ELR (cell line): ENCODE data around the gene HERC4.
A peak's percentile ranks its signal among the peaks of the same experiment; 100 is the strongest.

ENCODE experiments used
- DNase-seq: peaks from one replicate; pipeline ENCODE4 v3.0.0-alpha.2; 2015; ENCODE audit warnings: low read depth

The HERC4 gene, protein sequence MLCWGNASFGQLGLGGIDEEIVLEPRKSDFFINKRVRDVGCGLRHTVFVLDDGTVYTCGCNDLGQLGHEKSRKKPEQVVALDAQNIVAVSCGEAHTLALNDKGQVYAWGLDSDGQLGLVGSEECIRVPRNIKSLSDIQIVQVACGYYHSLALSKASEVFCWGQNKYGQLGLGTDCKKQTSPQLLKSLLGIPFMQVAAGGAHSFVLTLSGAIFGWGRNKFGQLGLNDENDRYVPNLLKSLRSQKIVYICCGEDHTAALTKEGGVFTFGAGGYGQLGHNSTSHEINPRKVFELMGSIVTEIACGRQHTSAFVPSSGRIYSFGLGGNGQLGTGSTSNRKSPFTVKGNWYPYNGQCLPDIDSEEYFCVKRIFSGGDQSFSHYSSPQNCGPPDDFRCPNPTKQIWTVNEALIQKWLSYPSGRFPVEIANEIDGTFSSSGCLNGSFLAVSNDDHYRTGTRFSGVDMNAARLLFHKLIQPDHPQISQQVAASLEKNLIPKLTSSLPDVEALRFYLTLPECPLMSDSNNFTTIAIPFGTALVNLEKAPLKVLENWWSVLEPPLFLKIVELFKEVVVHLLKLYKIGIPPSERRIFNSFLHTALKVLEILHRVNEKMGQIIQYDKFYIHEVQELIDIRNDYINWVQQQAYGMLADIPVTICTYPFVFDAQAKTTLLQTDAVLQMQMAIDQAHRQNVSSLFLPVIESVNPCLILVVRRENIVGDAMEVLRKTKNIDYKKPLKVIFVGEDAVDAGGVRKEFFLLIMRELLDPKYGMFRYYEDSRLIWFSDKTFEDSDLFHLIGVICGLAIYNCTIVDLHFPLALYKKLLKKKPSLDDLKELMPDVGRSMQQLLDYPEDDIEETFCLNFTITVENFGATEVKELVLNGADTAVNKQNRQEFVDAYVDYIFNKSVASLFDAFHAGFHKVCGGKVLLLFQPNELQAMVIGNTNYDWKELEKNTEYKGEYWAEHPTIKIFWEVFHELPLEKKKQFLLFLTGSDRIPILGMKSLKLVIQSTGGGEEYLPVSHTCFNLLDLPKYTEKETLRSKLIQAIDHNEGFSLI

DNA sequence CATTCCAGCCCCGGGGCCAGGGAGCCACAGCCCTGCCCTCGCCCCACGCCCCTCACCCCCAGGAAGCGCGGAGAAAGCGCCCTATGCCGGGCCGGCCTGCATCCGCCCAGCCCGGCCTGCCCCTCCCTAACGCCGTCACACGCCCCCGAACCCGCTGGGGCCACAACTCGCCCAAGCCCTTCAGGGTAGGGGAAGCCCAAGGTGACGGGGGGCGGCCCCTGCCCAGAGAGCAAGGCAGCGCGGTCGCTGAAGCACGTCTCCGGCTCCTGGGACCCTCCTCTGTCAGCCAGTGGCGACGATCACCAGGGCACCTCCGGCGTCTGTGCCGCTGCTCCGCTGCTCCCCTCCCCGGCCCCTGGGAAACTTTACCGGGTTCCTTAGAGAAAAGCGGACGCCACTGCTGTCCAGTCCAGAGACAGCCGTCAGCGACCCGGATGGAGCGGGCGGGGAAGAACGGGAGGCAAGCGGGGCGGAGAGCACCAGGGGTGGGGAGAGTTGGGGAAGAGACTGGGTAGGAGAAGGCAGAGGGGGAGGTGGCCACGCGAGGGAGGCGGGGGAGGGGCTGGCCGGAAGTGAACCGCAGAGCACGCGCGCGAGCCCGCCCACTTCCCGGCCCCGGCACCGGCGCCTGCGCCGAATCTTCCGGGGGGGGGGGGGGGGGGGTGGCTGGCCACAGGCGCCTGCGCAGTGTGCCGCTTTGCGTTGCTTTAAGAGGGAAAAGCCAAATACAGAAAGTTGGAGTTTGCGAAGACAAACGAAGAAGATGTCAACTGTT, at the start of gene HERC4:
HERC4 (minus strand) TSS at position 509 of the 775 bp plus-strand sequence. CDS start 2,175 bp downstream, outside the sequence.
- peak; percentile 95 for DNase-seq

GRCh38 chr10:68124718-68125117, 49.6 kb upstream of the HERC4 start:
- DNase-seq = no peak

GRCh38 chr10:68121852-68122251, 46.8 kb upstream of the HERC4 start:
- no peak for DNase-seq

DNA sequence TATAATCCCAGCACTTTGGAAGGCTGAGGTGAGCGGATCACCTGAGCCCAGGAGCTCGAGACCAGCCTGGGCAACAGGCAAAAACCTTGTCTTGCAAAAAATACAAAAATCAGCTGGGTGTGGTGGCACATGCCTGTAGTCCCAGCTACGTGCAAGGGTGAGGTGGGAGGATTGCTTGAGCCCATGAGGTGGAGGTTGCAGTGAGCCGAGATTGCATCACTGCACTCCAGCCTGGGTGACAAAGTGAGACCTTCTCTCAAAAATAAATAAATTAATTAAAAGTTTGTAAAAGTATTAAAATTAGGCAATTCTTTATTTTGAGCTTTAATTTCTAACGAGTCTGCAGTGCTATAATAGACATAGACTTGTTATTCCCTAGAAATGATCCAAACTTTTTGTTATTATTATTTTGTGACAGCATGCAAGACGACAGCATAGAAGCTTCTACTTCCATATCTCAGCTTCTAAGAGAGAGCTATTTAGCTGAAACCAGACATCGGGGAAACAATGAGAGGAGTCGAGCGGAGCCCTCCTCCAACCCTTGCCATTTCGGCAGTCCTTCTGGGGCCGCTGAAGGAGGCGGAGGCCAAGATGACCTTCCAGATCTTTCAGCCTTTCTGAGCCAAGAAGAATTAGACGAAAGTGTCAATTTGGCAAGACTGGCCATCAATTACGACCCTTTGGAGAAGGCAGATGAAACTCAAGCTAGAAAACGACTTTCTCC, 46.1 kb upstream of the HERC4 start:
- DNase-seq = no peak

DNA sequence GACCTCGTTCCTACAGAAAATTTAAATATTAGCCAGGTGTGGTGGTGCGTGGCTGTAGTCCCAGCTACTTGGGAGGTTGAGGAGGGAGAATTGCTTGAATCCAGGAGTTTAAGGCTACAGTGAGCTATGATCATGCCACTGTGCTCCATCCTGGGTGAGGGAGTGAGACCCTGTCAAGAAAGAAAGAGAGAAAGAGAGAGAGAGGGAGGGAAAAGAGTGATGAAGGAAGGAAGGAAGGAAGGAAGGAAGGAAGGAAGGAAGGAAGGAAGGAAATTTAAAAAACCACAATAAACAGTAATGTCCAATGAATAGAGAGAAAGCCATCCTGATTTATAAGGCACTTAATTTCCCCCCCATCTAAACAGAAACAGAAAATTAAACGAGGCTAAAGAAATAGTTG, 43.6 kb upstream of the HERC4 start:
- no peak for DNase-seq

DNA sequence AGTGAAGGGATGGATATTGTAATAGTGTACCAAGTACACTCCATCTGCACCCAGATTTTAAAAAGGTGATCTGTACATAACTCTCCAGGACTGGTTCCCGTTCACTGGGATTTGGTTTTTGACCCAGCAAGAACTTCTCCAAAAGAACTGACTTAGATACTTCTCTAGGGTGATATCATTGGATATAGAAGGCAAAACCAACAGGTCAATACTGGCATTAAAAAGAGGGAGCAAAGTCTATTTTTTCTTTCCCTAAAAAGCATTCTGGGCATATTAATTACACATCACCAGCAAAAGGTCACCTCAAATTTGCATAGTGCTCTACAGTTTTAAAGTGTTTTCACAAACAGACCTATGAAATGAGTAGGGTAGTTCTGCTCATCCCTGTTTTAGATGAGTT, 37.8 kb upstream of the HERC4 start:
- DNase-seq = no peak

DNA sequence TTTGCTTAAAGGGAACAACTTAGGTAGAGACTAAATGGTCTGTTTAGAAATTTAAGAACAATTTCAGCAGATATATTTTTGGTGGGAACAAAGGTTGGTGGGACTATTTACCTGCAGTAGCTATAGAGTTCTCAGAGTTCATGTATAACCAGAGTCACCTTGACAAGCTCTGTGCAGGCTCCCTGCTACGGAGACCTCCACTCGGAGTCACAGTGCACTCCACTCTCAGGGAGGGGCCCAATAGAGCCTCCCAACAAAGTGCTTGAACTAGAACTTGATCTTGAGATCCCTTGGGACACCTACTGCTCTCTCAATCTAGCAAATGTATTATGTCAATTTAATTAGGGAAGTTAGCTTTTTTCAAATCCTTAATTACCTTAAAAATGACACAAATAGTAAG, 36.5 kb upstream of the HERC4 start:
- no peak for DNase-seq

GRCh38 chr10:68110027-68110426, 34.9 kb upstream of the HERC4 start:
- DNase-seq = no peak

DNA sequence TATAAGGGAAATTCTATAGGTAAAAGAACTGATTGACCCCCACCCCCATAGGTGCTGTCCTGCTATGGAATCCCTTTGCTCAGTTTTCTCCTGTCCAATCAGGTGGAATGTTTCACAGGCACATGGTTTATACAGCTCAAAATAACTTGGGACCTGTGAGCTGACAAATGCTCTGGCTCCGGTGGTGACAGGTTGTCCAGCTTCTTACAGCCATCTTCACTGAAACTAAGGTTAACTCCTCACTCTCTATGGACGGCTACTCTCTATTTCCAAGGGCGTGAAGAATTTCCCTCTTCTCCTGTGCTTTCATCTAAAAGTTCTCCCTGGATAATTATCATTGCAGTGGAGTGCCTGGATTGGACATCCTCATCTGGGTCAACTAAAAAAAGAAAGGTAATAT, 34.2 kb upstream of the HERC4 start, which contains the start of gene MYPN:
MYPN (plus strand) TSS at position 158 of the 400 bp plus-strand sequence. CDS start 11,951 bp downstream, outside the sequence.
- DNase-seq = no peak

- no peak for DNase-seq
Observed at GRCh38 chr10:68108653-68109052, 33.6 kb upstream of the HERC4 start.

DNA sequence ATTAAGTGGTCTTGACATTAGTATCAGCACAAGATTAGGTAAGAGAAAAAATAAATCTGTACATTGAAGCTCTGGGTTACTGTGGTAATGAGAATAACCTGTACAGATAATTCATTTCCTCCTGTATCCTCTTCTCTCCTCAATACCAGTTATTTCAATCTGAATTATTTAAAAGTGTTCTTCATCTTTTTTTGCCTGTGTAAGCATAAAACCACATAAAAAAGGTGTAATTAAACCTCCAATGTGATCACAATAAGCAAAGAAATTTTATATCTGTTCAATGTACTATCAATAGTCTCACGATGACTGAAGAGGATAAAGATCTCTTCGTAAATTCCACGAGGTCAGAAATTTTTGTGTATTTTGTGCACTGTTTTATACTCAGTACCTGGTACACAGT, 33.0 kb upstream of the HERC4 start:
- no peak for DNase-seq

- DNase-seq = no peak
Observed at GRCh38 chr10:68107651-68108050, 32.6 kb upstream of the HERC4 start.

DNA sequence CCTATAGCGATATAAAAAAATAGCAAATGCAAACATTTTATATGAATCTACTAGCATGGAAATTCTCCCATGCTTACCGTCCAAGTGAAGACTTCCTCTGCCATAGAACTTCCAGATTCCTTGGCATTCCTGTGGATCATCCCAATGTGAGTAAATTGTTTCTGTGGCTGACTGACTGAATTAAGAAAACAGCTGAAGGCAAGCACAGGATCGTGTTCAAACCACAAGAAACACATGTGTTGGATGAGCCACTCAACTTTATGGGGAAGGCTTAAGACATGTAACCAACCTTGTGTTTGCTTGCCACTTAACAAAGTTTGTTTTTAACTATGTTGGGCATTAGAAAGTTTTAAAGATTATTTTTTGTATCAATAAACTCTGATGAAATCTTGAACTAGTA, 31.6 kb upstream of the HERC4 start:
- peak; percentile 95 for DNase-seq

GRCh38 chr10:68105820-68106219, 30.7 kb upstream of the HERC4 start:
- peak; percentile 93 for DNase-seq

GRCh38 chr10:68103901-68104300, 28.8 kb upstream of the HERC4 start:
- DNase-seq = no peak

GRCh38 chr10:68103261-68103878, 28.3 kb upstream of the HERC4 start:
- peak; percentile 46 for DNase-seq

- DNase-seq = no peak
Observed at GRCh38 chr10:68101066-68101465, 26.0 kb upstream of the HERC4 start.

DNA sequence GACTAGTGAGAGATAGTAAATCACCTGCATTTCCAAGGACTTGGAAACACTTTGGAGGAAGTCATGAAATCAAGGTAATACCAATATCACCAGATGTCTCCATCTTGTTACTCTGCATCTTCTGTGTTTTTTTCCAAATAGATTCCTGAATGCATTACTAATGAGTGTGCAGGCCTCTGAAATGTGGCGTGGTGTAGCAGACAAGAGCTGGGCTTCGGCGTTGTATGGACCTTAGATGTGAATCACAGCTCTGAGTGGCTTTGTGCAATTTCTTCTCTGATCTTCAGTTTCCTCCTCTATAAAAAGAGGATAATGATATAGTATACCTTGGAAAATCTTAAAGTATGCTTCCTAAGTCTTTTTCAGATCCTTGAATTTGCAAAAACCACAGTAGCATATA, 24.7 kb upstream of the HERC4 start:
- peak; percentile 93 for DNase-seq

DNA sequence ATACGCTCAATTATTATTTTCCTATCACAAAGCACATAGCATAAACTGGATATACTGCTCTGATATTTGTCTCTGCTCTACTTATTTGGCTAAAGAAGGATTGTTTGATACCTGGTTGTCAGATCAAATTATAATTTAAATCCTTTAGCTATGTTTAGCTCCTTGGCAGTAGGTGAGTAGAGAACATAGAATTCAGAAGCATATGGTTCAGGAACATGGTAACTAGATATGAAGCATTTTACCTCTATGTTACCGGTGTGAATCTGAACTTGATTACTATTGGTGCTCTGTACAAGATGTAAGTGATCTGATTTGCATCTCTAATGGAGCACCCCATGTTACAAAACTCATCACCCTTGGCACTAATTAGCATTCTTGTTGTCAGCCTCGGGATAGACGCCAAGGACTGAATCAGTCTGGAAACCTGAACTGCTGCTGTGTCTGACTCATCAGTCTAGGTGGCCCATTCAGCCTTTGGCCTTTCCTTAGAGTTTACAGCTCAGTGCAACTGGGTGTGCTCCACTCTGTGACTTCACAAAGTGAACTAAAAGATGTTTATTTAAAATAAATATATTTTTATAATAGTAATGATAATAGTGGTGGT, 21.9 kb upstream of the HERC4 start:
- peak; percentile 95 for DNase-seq

DNA sequence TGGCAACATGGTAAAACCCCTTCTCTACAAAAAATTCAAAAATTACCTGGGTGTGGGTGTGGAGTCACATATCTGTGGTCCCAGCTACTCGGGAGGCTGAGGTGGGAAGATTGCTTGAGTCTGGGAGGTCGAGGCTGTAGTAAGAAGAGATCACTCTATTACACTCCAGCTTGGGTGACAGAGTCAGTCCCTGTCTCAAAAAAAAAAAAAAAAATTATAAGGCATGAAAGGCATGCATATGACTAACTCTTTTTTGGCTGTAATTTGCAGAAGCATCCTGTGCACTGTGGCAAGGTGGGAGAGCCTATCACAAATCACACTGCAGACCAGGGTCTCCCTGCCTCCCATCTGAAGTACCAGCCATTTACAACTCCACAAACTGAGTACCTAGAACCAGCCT, 20.1 kb upstream of the HERC4 start:
- peak; percentile 90 for DNase-seq
